GM12878 (cell line): ENCODE data around the gene IFNAR2.

Experiments
- BACH1 ChIP-seq: fragments of 450-650 bp; IDR thresholded peaks from 2 replicates; pipeline ENCODE4 v1.6.1; 2017; ENCODE audit warnings: mild to moderate bottlenecking, borderline replicate concordance
- CBFB ChIP-seq: IDR thresholded peaks from 2 replicates; pipeline ENCODE4 v1.6.1; 2016; ENCODE audit warnings: antibody characterized with exemption, low read depth
- CTCF ChIP-seq, 3 experiments: IDR thresholded peaks in 2 of 3; conservative IDR thresholded peaks in 1 of 3; 2 replicates each; pipeline ENCODE4 v1.5.1; 2011; ENCODE audit warnings: low read depth in 3 of 3, low read length in 3 of 3, mild to moderate bottlenecking in 3 of 3, control low read depth in 2 of 3, moderate library complexity in 2 of 3, inconsistent platforms in 1 of 3, mixed read lengths in 1 of 3; ENCODE audit not compliant: control insufficient read depth in 2 of 3, insufficient read depth in 1 of 3; ENCODE audit errors: extremely low read depth in 1 of 3
- ETV6 ChIP-seq, 2 experiments: fragments of 450-650 bp in 1 of 2; IDR thresholded peaks in 1 of 2; conservative IDR thresholded peaks in 1 of 2; 2 replicates each; pipeline ENCODE4 v1.6.1; 2014; ENCODE audit warnings: antibody characterized with exemption in 1 of 2, borderline replicate concordance in 1 of 2, low read depth in 1 of 2, mild to moderate bottlenecking in 1 of 2, moderate library complexity in 1 of 2
- FOXM1 ChIP-seq: IDR thresholded peaks from 2 replicates; pipeline ENCODE4 v1.6.1; 2012; ENCODE audit warnings: low read depth, mild to moderate bottlenecking, inconsistent platforms, low read length, moderate library complexity
- IRF3 ChIP-seq: fragments of 450-650 bp; IDR thresholded peaks from 2 replicates; pipeline ENCODE4 v1.6.1; 2014; ENCODE audit warnings: mild to moderate bottlenecking
- NFIC ChIP-seq: IDR thresholded peaks from 2 replicates; pipeline ENCODE4 v1.6.1; 2012; ENCODE audit warnings: low read depth, mild to moderate bottlenecking, inconsistent platforms, low read length, moderate library complexity
- POLR2A ChIP-seq: IDR thresholded peaks from 2 replicates; pipeline ENCODE4 v1.6.1; 2011; ENCODE audit warnings: low read depth, mild to moderate bottlenecking, low read length
- RCOR1 ChIP-seq: conservative IDR thresholded peaks from 2 replicates; pipeline ENCODE4 v1.6.1; 2012; ENCODE audit warnings: low read depth, low read length, improper control_type of control experiment
- SPI1 ChIP-seq: IDR thresholded peaks from 2 replicates; pipeline ENCODE4 v1.6.1; 2011; ENCODE audit warnings: low read depth, mild to moderate bottlenecking, low read length, moderate library complexity, borderline replicate concordance; ENCODE audit not compliant: insufficient read depth
- TCF7 ChIP-seq: IDR thresholded peaks from 2 replicates; pipeline ENCODE4 v1.6.1; 2014; ENCODE audit warnings: antibody characterized with exemption, borderline replicate concordance
- YY1 ChIP-seq: IDR thresholded peaks from 2 replicates; pipeline ENCODE4 v1.6.1; 2011; ENCODE audit warnings: low read depth, mild to moderate bottlenecking, low read length
- TF ChIP-seq, protein P1 (sequence below): IDR thresholded peaks from 2 replicates; pipeline ENCODE4 v1.6.1; 2012; ENCODE audit warnings: low read depth, low read length, improper control_type of control experiment

DNA sequence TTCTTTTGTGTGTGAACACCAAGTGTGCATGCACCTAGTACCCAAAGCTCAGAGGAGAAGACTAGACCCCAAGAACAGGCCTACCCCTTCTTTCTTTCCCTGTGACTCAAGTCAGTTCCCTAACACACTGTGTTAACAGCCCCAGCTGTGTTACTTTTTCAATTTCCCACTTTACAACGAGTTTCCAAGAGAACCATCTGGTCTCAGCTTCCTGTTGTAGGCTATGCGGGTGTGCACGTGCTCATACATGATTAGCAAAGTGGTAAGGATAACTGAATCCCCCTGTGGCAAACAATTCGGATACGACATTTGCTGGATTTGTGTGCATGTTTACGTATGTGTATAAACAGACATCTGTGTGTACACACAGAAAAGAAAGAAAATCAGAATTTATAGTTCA lies 17.9 kb downstream of the IFNAR2 start:
- TF ChIP-seq BACH1, result no peak
- TF ChIP-seq, protein P1, sequence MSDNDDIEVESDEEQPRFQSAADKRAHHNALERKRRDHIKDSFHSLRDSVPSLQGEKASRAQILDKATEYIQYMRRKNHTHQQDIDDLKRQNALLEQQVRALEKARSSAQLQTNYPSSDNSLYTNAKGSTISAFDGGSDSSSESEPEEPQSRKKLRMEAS, result no peak
- TF ChIP-seq CTCF (IDR thresholded peaks at IDR 0.05 in 2 of 3, conservative IDR thresholded peaks at IDR 0.05 in 1 of 3; ENCODE audit: control insufficient read depth in 2 of 3, extremely low read depth in 1 of 3, insufficient read depth in 1 of 3, low read depth in 3 of 3, low read length in 3 of 3), result no peak
- TF ChIP-seq SPI1, result no peak
- TF ChIP-seq NFIC, result no peak
- no peak for TF ChIP-seq ETV6 (conservative IDR thresholded peaks at IDR 0.05 in 1 of 2, IDR thresholded peaks at IDR 0.05 in 1 of 2; ENCODE audit: borderline replicate concordance in 1 of 2, low read depth in 1 of 2)
- no peak for TF ChIP-seq RCOR1
- no peak for TF ChIP-seq POLR2A
- no peak for TF ChIP-seq TCF7
- no peak for TF ChIP-seq IRF3
- no peak for TF ChIP-seq YY1
- TF ChIP-seq FOXM1, result no peak
- no peak for TF ChIP-seq CBFB
